ENCODE measurements around the gene GGCT. TPM values are rescaled to one million over a fixed set of nuclear protein-coding genes. Genes with fewer than 3 reads are reported as not detected.

Gene GGCT
- total RNA-seq, 1 donor from 2014 or later, result 160 TPM

DNA sequence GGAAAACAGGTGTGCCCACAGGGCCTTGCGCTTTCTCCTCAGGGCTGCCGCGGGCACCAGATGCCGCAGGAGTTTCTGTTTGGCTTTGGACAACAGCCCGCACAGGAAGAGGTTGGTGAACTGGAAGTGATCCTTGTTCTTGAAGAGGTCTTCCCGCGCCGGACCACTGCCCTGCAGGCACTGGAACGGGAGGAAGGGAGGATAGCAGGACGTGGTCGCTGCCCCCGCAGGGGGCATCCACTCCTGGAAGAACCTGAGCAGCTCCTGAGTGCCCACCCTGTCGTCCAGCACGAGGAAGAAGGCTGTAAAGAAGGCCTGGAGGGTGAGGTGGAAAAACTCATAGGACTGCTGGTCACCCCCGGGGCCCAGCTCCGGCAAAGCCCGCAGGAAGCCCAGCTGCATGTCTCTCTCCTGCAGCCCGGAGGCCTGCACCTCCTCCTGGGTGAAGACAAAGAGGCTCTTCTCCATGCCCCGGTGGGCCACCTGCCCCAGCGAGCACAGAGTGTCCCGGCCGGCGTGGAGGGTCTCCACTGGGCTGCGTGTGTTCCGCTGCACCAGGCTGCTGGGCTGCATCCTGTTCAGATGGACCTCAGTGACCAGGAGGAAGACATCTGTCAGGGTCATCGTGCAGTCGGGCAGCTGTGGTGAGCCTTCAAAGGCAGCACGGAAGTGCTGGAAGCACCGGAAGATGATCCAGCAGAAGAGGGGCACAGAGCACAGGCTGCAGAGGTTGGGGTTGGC, 52.9 kb downstream of the GGCT start:
- Mint-ChIP-seq H3K27ac (no peak overlapping the region), H3K36me3 (peaks cover under 1% of the 10 kb centered on the region), H3K4me1 (peaks cover 3% of the 10 kb centered on the region), H3K9me3 (no peaks in the 10 kb centered on the region), H3K4me3 (no peak overlapping the region), H3K27me3 (ENCODE audit: insufficient read depth, low read depth) (no peaks in the 10 kb centered on the region)
- Histone ChIP-seq H3K36me3 (no peaks in the 10 kb centered on the region), H3K9me3 (ENCODE audit: low read depth) (no peaks in the 10 kb centered on the region), H3K27ac (no peak overlapping the region), H2AFZ (replicated peaks) (no peak overlapping the region), H3F3A (ENCODE audit: low read depth) (no peaks in the 10 kb centered on the region), H3K27me3 (no peaks in the 10 kb centered on the region), H3K4me1 (no peaks in the 10 kb centered on the region), H3K4me3 (no peak overlapping the region), H3K9ac (no peak overlapping the region), H3K79me2 (ENCODE audit: low read depth) (no peaks in the 10 kb centered on the region), H3K4me2 (no peak overlapping the region), H4K20me1 (ENCODE audit: low read depth) (no peaks in the 10 kb centered on the region)
- DNase-seq (ENCODE audit: low spot score), result no peak
- TF ChIP-seq EZH2 (IDR thresholded peaks at IDR 0.05) (no peak), EZH2phosphoT487 (IDR thresholded peaks at IDR 0.05) (no peak), CTCF (IDR thresholded peaks at IDR 0.05) (no peak)

DNA sequence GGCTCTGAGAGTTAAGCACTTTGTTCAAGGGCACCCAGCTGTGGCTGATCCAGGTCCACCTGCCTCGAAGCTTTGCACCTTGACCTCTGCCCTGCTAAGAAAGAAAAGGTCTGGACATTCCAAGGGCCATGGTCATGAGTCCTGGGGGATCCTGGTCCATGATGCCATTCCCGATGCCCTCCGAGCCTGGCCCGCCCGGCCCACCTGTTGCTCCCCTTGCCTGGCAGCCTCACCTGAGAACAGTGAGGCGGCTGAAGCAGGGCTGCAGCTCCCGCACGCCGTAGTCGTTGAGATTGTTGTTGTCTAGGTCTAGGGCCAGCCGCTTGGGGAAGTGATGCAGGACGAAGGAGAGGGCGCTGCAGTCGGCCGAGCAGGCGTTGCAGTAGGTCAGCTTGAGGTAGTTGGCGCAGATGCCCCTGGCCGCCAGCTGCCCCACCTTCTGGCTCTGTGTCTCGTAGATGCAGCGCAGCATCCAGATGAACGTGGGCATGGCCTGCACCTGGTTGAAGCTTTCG, 53.6 kb downstream of the GGCT start:
- no peak overlapping the region for H3K4me3 Mint-ChIP-seq
- no peaks in the 10 kb centered on the region for H4K20me1 ChIP-seq (ENCODE audit: low read depth)
- H3F3A ChIP-seq (ENCODE audit: low read depth), result no peaks in the 10 kb centered on the region
- no peak overlapping the region for H3K27ac ChIP-seq
- H3K79me2 ChIP-seq (ENCODE audit: low read depth), result no peaks in the 10 kb centered on the region
- H3K4me3 ChIP-seq, result no peak overlapping the region
- no peaks in the 10 kb centered on the region for H3K9me3 Mint-ChIP-seq
- H3K36me3 Mint-ChIP-seq, result peaks cover 2% of the 10 kb centered on the region
- no peaks in the 10 kb centered on the region for H3K27me3 ChIP-seq
- no peak for DNase-seq (ENCODE audit: low spot score)
- H2AFZ ChIP-seq (replicated peaks), result no peak overlapping the region
- H3K4me1 Mint-ChIP-seq, result no peaks in the 10 kb centered on the region
- H3K4me1 ChIP-seq, result no peaks in the 10 kb centered on the region
- H3K9me3 ChIP-seq (ENCODE audit: low read depth), result no peaks in the 10 kb centered on the region
- no peak for TF ChIP-seq EZH2phosphoT487 (IDR thresholded peaks at IDR 0.05)
- no peak for TF ChIP-seq EZH2 (IDR thresholded peaks at IDR 0.05)
- no peak for TF ChIP-seq CTCF (IDR thresholded peaks at IDR 0.05)
- H3K27ac Mint-ChIP-seq, result no peak overlapping the region
- no peaks in the 10 kb centered on the region for H3K36me3 ChIP-seq
- H3K4me2 ChIP-seq, result no peak overlapping the region
- H3K9ac ChIP-seq, result no peak overlapping the region
- H3K27me3 Mint-ChIP-seq (ENCODE audit: insufficient read depth, low read depth), result no peaks in the 10 kb centered on the region

DNA sequence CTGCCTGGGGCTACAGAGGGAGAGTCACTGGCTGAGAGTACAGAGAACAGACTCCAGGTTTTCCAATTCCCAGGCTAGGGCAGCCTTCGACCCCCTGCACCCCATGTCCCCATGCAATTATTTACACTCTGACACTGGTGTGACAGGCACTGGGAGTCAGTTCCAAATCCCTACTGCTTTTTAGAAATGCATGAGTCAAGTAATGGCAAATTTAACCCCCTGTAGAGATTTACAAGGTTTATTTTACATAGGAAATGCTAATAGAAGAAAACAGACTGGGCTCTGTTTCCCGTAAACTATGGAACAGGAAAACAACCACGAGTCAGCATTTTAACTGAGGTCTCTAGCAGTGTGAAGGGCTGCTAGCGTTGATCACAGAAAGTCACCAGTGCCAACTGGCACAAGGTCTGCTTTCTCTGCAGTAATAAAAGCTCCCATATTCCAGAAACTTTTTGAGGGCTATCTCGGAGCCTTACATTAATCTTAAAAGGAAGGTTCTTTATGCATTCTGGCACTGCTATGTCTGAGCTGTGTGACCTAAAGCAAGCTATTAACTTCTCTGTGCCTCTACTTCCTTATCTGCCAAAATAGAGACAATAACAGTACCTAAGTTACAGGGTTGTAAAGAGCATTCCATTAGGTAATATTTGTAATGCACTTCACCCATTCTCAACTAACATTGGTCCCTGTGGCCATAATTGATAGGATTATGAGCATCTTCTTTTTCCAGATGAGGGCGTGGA, 54.2 kb downstream of the GGCT start:
- Histone ChIP-seq H3K9ac (no peak overlapping the region), H2AFZ (replicated peaks) (no peak overlapping the region), H3K36me3 (no peaks in the 10 kb centered on the region), H3K4me3 (no peak overlapping the region), H3K9me3 (ENCODE audit: low read depth) (no peaks in the 10 kb centered on the region), H3K4me1 (no peaks in the 10 kb centered on the region), H3K27ac (no peak overlapping the region), H3K79me2 (ENCODE audit: low read depth) (no peaks in the 10 kb centered on the region), H3K27me3 (no peaks in the 10 kb centered on the region), H3K4me2 (no peak overlapping the region), H4K20me1 (ENCODE audit: low read depth) (no peaks in the 10 kb centered on the region), H3F3A (ENCODE audit: low read depth) (no peaks in the 10 kb centered on the region)
- no peak overlapping the region for H3K27ac Mint-ChIP-seq
- peaks cover 2% of the 10 kb centered on the region for H3K36me3 Mint-ChIP-seq
- H3K27me3 Mint-ChIP-seq (ENCODE audit: insufficient read depth, low read depth), result no peaks in the 10 kb centered on the region
- no peak overlapping the region for H3K4me3 Mint-ChIP-seq
- H3K4me1 Mint-ChIP-seq, result no peaks in the 10 kb centered on the region
- no peak for DNase-seq (ENCODE audit: low spot score)
- TF ChIP-seq EZH2phosphoT487 (IDR thresholded peaks at IDR 0.05) (no peak), EZH2 (IDR thresholded peaks at IDR 0.05) (no peak)
- no peaks in the 10 kb centered on the region for H3K9me3 Mint-ChIP-seq

All from neural progenitor cell (in vitro differentiated cells).